NOMO-1 treated with dmso at 0.1 percent for 144 hours (cell line): ENCODE results near the gene REXO1.
"Not testable (repeated sequence)": the region's sequence is repeated elsewhere in the genome, so short reads cannot be mapped to it uniquely, and the experiment has no call there.

Source experiments
- DNase-seq: peaks from one replicate; lab custom pipeline; 2025; ENCODE audit not compliant: unreplicated experiment; lab: John Stamatoyannopoulos, UW

REXO1 gene

DNA sequence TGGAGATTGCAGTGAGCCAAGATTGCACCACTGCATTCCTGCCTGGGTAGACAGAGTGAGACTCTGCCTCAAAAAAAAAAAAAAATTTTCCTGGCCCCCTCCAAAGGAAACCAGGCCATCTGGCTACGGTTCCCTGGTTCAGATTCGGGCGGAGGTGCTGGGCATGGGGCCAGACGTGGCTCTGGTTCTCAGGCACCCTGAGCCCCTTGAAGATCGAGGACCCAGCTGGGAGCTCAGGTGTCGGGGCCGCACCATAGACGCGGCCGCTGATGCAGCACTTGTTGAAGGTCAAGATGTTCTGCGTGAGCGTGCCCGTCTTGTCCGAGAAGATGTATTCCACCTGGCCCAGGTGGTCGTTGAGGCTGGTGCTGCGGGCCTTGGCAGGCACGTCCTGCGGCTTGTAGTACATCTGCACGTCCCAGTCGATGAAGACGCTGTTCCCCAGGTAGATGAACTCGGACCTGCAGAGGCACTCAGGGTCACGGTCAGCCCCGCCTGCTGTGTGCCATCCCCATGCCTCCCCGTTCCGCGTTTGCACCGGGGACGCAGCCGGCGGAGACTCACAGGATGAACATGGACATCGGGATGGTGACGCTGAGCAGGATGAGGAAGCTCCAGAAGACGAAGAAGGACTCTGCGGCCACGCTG, 48.5 kb downstream of the REXO1 start:
- DNase-seq: no peak

DNA sequence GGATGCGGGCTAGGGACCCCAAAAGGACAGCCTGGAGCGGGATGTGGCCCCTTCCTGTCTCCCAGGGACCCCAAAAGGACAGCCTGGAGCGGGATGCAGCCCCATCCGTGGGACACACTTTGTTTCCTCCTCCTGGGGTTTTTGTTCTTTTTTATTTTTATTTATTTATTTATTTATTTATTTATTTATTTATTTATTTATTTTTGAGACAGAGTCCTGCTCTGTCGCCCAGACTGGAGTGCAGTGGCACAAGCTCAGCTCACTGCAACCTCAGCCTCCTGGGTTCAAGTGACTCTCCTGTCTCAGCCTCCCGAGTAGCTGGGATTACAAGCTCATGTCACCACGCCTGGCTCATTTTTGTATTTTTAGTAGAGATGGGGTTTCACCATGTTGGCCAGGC, 51.0 kb downstream of the REXO1 start:
- DNase-seq: not testable (repeated sequence)

DNA sequence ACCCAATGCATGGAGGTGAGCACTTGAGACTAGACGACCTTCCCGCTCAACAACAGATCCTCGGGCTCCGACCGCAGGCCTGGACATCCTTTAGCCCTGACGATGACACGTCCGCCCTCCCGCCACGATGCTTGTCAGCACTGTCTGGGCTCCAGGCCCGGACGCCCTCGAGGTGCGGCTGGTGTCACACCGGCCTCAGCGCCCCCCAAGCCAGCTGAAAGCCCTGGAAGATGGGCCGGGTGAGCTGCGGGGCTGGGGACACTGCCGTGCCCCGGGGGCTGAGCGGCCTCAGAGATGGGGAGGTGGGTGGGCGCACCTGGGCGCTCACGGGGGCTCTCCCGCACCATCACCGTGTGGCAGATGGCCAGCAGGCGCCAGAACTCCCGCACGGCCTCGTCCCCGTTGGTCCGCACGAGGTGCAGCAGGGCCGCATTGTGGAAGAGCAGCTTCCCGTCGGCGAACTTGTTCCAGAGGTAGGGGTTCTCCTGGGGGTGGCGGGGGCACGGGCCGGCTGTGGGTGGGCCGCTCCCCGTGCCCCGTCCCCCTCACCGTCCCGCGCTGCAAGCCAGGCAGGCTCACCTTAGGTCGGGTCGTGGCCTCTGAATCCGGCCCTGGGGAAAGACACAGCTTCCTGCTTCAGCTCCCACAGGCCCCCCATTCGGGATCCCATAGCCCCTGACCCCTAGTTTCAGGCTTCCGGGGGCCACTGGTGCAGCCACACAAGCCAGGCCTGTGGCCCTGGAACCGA, 51.7 kb downstream of the REXO1 start:
- DNase-seq: no peak

DNA sequence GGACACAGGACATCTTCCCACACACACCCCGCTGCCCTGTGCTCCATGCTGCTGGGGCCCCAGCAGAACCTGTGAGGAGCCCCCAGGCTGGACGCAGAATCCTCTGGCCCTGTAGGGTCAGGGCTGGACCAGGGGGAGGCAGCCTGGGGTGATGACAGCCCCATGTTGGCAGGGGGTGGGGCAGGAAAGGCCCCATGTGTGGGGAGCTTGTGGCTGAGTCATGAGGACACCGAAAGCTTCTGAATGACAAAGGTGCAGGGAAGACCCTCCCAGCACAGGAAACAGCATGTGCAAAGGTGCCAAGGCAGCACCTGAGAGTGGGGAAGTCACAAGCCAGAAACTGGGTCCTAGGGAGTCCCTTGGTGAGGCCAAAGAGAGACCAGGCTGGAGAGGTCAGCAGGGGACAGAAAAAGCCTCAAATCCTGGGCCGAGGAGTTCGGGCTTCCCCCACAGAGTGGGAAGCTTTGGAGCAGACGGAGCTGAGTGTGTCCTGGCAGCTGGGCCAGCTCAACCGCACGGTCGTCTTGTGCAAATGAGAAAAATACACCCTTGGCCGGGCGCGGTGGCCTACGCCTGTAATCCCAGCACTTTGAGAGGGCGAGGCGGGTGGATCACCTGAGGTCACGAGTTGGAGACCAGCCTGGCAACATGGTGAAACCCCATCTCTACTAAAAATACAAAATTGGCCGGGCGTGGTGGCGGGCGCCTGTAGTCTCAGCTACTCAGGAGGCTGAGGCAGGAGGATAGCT, 53.7 kb downstream of the REXO1 start:
- DNase-seq: no peak

DNA sequence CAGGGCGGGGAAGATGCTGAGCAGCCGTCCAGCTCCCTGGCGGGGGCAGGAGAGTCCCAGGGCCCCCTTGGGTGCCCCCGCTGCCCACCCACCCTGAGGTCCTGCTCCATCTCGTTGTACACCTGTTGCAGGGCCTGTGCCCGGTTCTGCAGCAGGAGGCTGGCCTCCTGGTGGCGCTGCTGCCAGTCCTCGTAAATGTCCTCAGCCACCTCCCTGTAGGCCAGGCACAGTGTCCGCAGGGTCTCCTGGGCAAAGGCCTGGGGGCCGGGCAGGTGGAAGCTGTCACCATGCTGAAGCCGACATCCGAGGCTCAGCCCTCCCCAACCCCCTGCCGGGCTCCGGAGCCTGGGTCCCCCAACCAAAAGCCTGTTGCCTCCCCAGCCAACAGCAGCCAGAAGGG, 56.4 kb downstream of the REXO1 start:
- no peak for DNase-seq

DNA sequence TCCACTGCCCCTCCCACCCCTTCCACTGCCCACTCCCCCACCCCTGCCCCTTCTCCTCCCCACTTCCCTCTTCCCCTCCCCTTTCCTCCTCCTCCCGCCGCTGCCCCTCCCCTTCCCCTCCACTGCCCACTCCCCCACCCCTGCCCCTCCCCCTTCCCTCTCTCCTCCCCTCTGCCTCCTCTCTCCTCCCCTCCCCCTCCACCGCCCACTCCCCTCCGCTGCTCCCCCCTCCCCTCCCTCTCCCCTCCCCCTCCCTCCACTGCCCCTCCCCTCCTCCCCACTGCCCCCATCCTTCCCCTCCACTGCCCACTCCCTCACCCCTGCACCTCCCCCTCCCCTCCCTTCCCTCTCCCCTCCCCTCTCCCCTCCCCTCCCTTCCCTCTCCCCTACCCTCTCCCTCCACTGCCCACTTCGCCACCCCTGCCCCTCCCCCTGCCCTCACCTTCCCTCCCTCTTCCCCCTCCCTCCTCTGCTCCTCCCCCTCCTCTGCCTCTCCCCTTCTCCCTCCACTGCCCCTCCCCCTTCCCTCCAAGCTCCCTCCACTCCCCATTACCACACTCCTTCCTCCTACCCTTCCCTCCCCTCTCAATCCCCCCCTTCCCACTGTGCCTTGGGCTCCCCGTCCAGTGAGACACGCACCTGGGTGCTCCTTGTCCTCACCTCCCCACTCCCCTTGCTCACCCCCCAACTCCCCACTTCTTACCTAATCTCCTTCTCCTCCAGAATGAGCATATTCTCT, 58.1 kb downstream of the REXO1 start:
- DNase-seq: no peak

DNA sequence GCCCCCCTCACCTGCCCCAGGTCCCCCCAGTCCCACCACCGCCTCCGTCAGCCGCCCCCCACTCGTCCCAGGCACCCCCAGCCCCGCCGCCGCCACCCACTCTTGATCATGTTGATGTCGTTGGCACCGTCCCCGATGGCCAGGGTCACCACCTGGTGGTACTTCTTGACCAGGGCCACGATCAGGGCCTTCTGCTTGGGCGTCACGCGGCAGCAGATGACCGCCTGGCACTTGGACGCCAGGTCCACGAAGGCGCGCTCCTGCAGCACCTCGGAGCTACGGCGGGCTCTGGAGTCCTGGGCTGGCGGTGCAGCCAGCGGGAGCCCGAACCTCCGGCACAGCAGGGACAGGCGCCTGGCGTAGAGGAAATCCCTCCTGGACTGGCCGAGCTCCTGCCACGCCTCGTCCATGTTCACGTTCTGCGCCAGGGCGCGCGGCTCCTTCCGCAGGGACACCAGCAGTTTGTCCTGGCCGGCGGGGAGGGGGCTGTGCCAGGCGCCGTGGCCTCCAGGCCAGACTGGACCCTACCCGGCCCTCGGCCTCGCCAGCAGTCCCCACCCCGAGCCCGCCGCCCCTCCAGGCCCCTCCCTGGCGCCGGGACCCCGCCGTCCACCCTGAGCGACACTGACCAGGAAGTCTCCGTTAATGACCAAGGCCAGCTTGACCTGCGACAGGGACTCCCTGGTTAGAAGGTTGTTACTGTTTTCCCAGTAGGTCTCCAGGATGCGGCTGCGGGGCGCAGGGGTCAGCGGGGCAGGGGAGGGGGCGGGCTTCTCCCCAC, 58.8 kb downstream of the REXO1 start:
- DNase-seq: no peak

DNA sequence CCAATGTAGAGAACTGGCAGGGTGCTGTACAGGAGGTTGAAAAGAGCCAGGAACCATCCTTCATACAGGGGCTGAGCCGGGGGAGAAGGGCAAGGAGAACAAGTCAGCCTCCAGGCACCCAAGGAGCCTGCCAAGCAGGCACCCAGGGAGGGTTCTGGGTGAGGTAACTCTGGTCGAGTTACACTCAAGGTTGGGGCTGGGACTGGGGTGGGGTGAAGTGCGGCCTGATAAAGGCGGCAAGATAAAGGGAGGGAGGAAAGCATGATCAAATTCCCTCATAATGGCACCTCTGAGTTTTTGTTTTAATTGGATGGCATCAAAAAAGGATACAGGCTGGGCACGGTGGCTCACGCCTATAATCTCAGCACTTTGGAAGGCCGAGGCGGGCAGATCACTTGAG, 61.2 kb downstream of the REXO1 start:
- no peak for DNase-seq

DNA sequence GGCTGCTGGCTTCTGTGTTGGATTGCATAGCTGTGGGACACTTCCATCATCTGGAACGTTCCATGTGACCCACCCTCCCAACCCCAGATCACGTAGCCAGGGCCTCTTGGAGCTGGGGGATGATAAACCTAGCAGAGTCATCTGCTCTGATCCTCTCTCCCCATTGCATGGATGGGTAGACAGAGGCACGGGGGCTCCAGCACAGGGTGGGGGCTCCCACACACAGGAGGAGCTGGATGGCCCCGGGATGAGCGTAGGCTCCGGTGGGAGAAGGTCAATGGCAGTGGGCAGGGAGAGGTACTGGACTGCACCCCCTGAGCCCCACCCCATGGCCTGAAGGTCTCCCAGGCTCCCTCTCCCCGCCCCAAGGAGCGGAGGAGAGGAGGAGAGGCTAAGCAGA, 61.6 kb downstream of the REXO1 start:
- DNase-seq: no peak

DNA sequence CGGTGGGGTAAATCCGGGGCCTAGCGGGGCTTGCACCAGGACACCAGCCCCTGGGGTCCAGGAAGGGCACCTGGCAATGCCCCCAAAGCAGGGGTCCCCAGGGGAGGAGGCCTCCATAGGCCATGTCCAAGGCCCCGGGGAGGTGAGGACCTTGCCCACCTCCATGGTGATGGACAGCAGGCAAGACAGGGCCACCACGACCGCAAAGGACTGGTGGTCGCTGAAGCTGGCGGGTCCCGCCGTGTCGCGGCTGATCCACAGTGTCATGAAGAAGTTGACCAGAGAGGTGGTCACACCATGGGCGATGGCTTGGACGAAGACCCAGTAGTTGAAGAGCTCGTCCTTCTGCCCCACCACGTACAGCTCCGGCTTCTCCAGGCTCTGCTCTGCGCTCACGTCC, 63.0 kb downstream of the REXO1 start:
- no peak for DNase-seq

DNA sequence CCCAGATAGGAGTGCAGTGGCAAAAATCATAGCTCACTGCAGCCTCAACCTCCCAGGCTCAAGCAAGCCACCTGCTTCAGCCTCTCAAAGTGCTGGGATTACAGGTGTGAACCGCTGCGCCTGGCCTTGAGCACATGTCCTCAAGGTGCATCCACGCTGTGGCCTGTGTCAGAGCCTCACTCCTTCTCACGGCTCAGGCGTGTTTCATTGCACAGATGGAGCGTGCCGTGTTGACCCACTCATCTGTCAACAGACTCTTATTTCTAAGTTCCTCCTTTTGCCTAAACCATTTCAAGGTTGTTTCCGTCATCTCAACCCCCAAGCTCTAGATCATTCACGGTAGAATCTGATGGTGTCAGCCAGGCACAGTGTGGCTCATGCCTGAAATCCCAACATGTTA, 64.4 kb downstream of the REXO1 start:
- peak; percentile 28 for DNase-seq

DNA sequence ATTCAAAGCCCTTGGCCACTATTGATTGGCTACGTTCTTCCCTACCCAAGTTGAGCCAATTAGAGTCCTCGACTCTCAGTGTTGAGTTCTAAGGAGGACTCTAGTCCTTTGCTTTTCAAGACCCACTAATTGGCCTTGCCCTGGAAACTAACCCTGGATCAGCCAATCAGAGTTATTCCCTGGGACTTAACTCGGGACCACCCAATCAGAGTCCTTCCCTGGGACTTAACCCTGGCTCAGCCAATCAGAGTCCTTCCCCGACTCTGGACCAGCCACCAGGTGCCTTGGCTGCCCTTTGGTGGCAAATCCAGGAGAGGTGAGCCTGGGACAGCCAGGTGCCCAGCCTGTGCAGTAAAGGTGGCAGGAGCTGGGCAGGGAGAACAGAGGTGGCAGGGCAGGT, 64.9 kb downstream of the REXO1 start:
- DNase-seq: no peak

DNA sequence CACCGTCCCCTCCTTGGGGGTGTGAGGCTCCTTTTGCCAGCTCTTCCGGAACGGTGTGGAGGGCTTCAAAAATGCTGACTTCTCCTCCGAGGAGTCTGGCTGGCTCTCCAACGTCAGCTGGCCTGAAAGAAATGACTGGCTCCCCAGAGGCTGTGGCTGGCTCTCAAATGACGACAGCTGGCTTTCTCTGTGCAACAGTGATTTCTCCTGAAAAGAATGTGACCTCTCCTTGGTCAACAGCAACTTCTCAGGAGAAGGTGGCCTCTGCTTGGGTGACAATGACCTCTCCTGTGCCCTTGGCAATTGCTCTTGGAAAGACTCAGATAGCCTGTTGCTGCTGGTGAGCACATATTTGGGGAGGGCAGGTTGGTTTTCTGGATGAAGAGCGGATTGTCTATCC, 65.8 kb downstream of the REXO1 start:
- no peak for DNase-seq

DNA sequence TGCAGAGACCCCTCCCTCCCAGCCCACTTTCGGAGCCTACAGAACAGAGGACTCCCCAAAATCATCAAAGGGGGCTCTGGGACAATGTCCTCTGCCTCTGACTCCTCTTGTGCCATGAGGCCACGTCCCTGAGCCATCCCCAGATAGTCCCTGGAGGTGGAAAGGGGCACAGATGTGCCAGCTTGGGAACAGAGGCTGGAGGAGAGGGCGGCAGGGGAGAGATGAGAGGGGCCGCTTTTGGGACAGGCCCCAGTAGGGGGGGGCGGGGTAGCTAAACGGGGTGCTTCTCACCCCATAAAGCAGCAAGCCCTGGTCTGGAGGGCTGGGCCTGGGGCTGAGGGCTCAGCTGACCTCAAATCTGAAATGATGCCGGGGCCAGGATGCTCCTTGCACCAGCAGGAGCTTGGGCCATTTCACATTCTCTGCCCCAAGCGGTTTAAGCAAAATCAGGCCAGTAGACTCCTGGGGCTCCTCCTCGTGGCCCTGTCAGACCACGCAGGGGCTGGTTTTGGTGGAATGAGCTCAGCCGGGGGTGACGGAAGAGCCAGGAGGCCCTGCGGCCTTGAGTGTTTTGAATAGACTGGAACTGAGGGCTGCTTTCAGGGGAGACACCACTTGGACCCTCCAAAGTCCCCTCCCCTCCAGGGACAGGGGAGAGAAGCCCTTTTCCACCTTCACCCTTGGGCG, 67.9 kb downstream of the REXO1 start:
- DNase-seq: no peak

DNA sequence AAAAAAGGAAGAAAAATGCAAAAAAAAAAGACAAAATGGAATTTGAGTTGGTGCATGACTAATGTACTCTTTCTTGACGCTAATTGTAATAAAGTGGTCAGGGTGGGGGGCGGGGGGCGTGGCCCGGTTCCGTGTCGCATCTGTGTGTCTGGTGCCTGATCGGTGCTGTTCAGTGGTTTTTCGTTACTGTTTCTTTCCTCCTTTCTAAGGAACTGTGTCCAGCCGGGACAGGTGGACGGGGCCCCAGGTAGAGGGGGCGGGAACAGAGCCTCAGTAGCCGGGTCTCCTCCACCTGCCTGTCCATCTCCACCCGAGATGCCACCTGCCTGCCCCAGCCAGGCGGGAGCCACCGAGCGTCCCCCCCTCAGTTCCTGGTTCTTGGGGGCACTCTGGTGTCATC, 68.7 kb downstream of the REXO1 start:
- no peak for DNase-seq

DNA sequence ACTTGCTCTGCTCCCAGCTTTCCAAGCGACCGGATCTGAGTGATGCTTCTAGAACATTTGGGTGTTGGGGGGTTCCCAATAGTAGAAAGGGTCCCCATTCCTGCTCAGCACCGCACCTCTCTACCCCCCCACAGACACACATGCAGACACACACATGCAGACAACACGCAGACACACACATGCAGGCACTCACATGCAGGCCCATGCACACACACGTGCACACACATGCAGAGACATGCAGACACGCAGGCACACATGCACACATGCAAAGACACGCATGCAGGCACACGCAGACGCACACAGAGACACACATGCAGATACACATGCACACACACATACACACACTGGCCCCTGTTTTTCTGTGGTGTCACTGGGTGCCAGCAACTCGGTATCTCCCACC, 71.1 kb downstream of the REXO1 start:
- no peak for DNase-seq

DNA sequence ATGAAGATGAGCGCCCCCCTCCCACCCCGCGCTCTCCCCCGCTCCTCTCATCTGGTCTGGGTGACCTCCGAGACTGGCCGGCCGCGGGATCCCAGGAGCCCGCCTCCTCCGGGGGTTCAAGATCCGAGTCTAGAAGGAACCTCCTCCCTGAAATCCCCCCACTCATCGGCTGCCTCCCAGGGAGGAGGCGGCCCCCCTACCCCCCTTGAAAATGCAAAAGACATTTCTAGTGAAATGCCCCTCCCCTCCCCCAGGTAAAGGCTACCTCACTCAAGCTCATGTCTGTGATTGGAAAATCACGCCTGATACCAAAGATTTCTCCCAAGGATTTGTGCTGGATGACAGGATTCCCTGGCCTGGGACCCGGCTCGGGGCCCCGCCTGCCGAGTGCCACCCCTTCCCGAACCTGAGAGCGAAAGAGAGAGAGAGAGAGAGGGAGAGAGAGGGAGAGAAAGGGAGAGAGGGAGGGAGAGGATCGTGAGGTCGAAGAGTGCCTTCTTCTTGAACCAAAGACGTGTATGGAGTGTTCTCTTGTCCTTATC, 71.6 kb downstream of the REXO1 start:
- no peak for DNase-seq

DNA sequence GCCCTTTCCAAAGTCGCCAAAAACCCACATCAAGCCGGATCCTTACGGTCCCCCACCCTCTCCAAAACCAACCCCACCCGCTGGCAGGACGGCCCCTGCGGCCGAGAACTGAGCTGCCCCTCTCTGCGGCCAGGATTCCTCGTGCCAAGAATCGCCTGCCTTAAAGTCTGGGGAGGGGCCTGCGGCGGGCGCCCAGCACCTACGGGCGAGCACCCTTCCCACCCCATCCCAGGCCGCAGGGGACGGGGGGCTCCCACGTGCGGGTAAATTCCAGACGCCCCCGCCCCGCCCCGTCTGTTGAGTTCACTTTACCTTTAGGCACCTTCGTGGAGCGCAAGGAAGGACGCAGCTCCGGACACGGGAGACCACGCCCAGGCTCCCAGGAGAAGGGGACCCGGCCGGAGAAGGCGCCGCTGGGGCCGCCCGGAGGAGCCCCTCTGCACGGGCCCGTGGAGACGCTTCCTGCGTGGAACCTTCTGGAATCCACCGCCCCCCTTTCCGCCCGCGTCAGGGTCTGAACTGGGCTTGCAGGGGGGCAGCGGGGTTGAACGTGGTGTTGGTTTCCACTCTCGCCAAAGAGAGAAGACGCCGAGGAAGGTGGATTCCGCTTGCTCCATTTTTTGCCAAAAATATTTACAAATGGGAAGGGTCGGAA, 72.2 kb downstream of the REXO1 start:
- DNase-seq: no peak

DNA sequence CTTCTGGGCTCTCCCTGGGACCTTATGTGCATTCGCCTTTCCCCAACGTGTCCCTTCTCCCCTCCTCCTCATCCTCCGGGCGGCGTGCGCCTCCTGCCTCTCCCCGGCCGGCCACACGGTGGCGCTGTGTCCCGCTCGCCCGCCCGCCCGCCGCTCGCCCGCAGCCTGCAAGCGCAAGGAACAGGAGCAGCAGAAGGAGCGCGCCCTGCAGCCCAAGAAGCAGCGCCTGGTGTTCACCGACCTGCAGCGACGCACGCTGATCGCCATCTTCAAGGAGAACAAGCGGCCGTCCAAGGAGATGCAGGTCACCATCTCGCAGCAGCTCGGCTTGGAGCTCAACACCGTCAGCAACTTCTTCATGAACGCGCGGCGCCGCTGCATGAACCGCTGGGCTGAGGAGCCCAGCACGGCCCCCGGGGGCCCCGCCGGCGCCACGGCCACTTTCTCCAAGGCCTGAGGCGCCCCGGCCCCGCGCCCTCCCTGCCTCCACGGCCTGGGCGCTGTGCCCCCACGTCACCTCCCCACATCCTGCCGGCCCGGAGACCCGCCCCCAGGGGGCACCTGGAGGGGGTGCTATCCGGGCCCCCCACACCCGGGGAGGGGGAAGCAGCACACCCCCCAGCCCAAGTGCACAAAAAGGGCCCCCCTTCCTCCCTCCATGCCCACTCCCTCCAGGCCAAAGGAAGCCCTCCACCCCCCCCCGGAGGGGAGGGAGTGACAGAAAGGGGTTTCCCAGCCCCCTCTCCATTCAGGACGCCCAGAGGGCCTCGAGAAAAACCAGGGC, 73.1 kb downstream of the REXO1 start:
- DNase-seq: no peak
